Stimulated activated naive CD4-positive, alpha-beta T cell treated with Interleukin-2 at 50 U/mL for 16 hours (primary cell): ENCODE results near the gene RDH13.

Experiments
- DNase-seq: peaks from one replicate; lab custom pipeline; 2025; lab: John Stamatoyannopoulos, UW

Gene RDH13

DNA sequence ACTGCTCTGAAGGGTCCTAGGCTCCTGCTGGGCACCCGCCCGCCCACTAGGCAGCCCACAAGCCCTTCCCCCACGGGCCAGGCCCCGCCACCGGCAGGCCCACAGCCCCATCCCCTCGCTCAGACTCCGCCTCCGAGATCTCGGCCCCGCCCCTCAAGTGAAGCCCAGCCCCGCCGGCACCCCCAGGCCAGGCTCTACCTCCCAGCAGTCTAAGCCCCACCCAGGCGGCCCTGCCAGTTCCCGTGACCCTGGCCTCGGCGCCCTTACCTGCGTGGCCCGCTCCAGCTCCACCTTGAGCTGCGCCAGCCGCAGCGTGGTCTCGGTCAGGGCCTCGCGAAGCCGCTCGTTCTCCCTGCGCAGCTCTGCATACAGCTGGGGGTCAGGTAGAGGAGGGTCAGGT lies 29.0 kb upstream of the RDH13 start:
- no peak for DNase-seq

DNA sequence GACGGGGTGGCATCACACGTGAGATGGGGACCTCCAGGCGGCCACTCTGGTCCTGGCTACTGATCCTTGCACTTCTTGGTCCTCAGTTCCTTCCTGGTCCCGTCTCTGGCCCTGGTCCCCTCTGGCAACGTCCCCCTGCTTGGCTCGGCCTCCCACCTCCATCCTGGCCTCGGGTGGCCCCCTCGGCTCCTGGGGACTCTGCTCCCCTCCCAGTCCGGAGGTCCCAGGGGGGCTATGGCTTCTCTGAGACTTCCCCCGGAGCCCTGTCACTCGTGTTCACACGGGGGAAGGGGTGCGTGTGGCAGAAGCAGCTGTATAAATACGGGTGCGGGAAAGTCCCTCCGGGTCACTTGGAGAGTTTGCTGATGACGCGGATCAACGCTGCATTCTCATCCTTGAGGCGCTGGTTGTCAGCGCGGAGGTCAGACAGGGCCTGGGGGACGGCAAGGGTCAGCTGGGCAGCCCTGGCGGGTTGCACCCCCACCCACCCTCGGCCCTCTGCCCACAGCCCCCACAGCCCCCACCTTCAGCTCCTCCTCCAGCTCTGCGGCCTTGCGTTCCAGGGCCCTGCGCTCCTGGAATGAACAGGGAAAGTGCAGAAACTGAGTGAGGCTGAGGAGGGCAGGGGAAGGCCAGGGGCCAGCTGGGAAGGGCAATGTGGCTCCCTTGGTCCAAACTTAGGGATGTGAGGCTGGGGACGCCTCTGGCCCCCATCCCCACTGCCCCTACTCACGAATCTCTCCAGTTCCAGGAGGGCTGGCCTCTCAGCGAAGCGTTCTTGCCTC lies 28.4 kb upstream of the RDH13 start:
- DNase-seq: no peak

DNA sequence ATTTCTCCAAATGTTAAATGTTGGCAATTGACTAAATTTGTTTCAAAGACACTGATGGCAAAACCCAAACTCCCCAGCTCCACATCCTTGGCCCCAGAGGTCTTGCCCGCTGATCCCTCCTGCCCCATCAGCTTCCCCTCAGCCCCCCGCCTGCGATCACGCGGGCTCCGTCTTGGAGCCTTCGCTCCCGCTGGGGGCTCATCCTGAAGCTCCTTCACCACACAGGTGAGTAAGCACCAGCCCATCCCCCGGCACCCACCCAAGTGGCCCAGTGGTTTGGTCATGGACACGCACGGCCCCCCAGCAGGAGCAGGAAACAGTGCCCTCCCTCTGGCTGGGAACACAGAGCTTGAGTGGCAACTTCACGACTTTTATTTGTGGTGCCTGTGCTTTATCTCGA lies 27.6 kb upstream of the RDH13 start:
- DNase-seq: no peak

DNA sequence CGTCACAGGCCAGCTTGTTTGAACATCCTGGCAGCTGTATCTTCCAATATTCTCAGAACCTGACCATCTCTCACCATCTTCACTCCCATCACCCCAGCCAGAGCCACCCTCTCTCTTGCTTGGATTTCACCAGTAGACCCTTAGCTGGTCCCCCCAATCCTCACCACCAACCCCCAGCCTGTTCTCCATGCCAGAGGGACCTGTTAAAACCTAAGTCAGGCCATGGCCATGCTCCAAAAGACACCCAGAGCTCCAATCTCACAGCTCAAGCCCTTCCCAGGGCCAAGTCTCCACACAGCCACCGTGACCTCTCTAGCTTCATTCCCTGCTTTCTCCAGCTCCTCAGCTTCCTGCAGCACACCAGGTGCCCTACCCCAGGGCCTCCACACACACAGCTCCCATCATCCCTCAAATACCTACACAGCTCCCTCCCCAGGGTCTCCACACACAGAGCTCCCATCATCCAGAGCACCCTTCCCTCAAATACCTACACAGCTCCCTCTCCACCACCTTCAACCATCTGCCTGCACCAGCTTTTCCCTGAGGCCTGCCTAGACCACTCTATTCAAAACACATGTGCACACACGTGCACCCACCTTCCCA lies 26.5 kb upstream of the RDH13 start:
- DNase-seq: no peak

DNA sequence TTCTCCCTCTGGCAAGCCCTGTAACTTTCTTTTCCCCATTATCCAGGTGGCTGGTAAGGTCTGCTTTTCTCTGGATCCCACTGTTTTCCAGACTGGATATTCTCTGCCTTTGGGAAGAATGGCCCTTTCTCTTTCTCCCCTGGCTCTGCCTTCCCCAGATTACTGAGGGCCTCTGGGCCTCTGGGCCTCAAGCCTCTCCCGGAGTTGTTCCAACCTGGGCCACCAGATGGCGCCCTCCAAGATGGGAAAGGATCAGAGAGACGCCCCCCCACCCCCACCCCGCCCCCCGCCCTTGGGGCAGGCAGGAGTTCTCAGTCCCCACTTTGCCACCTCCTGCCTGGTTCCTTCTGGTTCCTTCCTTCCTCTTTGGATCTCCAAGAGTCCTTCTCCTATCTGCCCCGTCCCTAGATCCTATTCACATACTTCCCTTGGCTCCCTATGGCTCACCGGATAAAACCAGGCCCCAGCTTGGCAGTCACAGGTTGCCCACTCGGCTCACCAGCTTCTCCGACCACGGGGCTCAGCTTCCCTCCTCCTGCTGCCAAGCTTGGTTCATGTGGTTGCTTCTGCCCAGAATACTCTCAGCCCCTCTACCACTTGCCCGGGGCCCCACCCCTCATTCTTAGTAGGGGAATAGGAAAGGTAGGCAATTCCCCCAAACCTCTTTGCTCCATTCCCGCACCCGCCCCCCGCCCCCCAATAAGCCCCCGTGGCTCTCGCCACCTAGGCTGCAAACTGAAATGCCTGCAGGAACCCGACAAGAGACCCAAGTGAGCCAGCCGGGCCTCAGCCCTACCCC lies 25.8 kb upstream of the RDH13 start:
- peak; percentile 72 for DNase-seq

DNA sequence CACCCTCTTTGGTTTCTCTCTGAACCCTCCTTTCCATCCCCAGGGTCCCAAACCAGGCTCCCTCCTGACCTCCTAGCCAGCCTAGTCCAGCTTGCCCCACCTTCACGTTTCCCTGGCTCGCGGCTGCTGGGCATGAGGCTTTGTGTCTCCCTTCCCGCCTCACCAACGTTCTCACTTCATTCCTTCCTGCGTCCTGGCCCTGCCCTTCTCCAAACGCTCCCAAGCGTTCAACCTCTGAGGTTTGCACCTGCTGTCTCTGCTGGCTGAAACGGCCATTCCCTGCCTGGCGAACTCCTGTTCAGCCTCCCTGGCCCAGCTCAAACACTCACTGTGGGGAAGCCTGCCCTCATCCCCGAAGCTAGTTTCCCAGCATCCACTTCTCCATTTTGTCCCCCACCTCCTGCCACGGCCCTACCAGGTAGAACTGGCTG lies 25.1 kb upstream of the RDH13 start:
- no peak for DNase-seq

DNA sequence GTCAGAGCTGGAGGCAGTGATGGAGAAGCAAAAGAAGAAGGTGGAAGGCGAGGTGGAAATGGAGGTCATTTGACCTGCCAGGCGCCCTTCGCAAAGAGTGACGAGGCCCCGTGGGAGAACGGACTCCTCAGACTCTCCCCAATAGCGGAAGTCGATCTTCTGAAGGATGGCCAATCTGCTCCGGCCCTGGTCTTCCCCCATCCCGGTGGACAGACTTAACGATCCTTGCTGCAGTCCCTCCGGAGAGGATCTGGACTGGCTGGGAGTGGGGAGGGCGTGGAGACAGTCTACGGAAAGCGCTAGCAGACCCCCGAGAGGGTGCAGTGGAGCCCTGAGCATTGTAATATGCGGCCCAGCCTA lies 24.6 kb upstream of the RDH13 start:
- DNase-seq: no peak

DNA sequence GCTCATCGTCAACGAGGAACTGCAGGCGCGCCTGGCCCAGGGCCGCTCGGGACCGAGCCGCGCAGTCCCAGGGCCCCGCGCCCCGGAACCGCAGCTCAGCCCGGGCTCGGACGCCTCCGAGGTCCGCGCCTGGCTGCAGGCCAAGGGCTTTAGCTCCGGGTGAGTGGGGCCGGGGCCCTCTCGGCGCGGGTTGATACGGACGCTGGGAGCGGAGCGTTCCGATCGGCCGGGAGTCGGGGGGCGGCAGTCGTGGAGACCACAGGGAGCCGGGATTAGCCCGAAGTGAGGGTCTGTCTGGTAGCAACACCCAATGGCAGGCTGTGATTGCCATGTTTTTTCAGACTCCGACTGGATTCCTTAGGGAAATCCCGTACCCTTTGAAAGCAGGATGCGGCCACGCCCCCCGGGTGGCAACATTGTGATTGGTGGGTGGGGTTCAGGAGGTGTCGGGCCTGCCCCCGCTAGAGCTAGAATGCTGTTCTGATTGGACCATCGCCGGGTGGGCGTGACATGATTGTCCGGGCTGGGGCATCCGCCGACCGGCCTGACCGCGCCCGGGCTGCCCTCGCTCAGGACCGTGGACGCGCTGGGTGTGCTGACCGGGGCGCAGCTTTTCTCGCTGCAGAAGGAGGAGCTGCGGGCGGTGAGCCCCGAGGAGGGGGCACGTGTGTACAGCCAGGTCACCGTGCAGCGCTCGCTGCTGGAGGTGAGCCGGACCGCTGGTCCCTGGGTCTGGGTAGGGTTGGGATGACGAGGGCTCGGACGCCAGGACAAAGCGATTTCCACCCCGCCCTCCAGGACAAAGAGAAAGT lies 24.0 kb upstream of the RDH13 start:
- peak; percentile 49 for DNase-seq

DNA sequence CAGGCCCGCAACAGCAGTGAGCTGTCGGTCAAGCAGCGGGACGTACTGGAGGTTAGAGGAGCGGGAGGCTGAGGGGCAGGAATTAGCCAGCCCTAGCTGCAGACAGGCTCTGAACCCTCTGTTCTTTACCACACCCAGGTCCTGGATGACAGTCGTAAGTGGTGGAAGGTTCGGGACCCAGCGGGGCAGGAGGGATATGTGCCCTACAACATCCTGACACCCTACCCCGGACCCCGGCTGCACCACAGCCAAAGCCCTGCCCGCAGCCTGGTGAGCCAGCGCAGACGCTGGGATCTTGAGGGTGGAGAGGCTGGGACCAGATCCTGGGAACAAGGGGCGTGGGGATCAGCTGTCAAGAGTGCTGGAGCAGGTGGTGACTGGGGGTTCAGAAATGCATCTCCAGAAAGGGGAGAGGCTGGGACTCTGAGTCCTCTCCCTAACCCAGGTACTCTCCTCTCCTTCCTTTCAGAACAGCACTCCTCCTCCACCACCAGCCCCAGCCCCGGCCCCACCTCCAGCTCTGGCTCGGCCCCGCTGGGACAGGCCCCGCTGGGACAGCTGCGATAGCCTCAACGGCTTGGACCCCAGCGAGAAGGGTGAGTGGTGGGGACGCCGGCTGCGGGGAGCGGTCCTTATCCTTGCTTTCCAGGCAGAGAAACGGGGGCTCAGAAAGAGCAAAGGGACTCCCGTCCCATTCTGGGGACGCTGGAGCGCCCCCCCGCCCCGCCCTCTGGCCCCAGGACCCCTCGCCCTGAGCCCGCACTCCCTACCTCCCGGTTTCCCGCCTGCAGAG lies 23.2 kb upstream of the RDH13 start:
- no peak for DNase-seq

DNA sequence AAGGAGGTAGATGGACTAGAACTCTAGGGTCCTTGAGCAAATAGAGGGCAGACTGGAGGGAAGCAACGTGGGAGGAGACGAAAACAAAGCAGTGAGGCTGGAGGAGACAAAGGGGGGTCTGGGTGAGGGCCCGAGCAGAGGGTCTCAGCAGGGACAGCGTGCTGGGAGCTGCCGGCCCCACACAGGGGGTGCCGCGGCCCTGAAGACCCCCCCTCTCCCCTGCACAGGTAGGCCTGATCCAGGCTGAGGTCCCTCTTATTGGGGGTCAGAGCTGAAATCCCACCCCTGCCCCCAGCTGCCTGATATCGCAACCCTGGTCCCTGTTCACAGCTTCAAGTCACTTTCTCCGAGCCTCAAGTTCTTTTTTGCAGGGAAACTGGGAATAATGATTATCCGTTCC lies 21.5 kb upstream of the RDH13 start:
- DNase-seq: no peak

DNA sequence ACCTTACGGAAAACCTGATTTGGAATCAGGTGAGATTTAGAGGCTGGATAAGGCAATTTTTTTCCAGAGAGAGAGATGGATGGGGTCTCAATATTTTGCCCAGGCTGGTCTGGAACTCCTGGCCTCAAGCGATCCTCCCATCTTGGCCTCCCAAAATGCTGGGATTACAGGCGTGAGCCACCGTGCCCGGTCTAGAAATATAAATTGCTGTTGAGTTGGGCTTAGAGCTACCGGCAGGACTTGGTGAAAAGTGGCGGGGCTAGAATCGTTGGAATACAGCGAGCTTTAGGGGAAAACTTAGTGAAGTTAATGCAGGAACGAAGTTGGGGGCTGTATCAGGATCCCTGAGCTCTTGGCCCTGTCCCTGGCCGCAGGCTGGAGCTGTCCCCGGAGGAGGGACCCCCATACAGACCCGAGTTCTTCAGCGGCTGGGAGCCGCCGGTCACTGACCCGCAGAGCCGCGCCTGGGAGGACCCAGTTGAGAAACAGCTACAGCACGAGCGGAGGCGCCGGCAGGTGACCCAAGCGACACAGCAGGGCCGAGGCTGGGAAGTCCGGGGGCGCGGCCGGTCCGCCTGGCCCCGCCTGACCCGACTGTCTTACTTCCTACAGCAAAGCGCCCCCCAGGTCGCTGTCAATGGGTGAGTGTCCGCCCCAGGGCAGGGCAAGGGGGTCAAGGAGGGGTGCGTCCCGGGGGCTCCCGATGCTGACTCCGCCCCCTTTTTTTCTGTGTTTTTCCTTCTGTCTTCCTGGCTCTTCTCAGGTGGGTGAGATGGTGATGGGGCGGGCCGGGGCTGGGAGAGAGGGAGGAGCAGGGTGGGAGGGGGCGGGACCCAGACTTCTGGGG lies 20.3 kb upstream of the RDH13 start:
- no peak for DNase-seq

DNA sequence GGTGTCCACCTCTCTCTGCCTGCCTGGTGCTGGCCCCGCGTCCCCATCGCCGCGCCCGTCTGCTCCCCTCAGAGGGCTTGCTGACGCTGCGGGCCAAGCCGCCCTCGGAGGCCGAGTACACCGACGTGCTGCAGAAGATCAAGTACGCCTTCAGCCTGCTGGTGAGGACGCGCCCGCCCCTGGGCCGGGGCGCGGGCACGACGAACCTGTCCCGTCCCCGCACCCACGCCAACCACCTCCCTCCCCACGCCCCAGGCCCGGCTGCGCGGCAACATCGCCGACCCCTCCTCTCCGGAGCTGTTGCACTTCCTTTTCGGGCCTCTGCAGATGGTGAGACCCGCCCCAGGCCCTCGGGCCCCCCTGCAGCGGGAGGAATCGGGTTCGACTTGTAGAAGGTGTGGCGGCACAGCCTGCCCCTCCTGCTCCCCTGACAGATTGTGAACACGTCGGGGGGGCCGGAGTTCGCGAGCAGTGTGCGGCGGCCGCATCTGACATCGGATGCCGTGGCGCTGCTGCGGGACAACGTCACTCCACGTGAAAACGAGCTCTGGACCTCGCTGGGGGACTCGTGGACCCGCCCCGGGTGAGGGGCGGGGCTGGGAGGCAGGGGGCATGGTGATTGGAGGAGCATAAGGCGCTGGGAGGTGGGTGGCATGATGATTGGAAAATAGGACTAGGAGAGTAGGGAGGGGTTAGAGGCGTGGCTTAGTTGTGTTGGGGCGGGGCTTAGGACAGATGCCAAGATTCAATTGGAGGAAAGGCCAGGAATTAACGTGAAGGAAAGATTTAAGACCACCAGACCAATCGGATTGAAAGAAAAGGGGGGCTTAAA lies 19.3 kb upstream of the RDH13 start:
- peak; percentile 40 for DNase-seq

DNA sequence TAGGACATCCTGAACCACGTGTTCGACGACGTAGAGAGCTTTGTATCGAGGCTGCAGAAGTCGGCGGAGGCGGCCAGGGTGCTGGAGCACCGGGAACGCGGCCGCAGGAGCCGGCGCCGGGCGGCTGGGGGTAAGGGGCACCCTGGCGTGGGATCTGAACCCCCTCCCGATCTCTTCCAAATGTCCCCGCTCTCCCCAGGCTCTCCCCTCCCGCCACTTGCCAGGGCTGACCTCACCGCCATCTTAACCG lies 18.7 kb upstream of the RDH13 start:
- no peak for DNase-seq

DNA sequence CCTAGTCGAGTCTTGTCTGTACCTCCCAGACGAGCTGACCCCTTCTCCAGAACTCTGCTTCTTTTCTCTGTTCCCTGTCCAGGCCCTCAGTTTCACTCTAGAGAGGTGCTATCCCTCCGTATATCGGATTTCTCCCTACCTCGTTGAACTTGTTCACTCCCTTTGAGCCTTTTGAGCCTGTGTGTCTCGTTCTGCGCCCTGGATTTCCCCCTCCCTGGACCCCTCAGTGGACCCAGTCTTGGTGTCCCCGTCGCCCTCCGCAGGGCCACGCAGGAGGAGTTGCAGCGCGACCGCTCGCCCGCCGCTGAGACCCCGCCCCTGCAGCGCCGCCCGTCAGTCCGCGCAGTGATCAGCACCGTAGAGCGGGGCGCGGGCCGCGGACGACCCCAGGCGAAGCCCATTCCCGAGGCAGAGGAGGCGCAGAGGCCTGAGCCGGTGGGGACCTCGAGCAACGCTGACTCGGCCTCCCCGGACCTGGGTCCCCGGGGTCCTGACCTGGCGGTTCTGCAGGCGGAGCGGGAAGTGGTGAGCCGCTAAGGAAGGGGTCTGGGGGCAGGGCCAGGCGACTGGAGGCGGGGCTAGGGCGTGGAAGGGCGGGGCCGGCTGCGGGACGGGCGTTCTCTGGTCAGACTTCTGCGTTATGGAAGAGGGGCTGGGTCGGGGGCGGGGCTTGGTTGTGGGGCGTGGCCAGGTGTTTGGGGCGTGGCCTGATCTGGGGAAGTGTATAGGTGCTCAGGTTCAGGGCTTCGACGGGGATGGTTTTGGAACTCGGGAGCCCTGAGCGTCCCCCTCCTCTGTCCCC lies 18.2 kb upstream of the RDH13 start:
- peak; percentile 83 for DNase-seq

DNA sequence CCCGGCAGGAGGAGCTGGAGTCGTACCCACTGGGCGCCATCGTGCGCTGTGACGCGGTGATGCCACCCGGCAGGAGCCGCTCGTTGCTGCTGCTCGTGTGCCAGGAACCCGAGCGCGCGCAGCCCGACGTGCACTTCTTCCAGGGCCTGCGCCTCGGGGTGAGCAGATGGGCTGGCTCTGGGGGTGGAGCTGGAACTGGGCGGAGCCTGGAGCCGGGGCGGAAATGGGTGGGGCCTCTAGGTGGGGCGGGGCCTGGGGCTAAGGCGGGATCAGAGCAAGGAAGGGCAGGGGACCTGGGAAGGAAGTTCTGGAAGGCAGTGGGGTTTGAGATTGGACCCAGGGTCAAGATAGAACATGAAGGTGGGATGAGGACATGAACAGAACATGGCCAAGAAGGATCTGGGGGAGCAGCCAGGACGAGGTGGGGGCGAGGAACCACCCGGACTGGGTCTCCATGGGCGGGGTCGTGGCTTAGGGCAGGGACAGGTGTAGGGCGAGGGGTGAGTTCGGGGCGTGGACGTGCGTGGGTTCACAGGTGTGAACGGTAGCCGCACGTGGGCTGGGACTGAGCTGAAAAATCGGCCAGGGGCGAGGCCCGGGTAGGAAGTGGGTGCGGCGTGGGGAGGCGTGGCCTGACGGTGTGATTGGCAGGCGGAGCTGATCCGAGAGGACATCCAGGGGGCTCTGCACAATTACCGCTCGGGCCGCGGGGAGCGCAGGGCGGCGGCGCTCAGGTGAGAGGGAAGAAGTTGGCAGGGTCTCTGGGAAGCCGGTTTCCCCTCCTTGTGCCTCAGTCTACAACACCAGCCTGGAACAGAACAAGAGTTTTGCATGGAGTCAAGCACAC lies 17.4 kb upstream of the RDH13 start:
- peak; percentile 34 for DNase-seq

DNA sequence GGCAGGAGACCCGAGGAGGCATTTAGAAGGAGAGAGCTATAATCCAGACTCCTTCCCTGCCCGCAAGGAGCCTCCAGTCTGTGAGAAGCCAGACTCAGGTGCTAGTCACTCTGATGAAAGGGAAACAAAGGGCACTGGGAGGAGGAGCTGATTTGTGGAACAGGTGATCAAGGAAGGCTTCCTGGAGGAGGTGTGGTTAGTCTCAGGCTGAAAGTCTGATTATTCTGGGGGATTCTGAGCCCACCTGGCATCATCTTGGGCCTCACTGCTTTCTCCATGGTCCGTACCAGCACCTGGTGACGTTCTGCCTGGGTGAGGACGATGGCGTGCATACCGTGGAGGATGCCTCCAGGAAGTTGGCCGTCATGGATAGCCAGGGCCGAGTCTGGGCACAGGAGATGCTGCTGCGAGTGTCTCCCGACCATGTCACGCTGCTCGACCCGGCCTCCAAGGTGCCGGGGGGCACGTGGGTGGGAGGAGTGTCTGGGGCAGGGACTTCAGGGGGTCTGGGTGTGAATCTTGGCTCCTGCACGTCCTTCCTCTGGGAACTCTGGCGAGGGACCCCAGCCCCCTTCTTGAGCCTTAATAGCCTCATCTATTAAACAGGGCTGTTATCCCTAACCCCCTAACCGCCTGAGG lies 16.6 kb upstream of the RDH13 start:
- no peak for DNase-seq

DNA sequence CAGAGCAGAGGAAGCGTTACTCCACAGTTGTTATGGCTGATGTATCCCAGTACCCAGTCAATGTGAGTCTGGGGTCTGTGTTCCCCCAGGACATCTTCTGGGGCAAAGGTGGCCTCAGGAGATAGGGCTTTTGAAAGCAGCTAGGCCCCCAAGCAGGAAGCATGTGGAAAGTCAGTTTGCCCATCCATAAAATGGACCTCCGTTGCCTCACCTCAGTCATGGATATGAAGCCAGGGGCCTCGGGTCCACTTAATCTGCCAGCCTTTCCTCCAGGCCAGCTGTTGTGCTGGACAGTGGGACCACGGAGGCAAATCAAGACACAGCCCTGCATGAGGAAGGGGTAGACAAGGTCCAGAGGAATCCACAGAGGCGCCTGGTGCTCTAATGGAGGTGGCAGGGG lies 16.0 kb upstream of the RDH13 start:
- DNase-seq: no peak

DNA sequence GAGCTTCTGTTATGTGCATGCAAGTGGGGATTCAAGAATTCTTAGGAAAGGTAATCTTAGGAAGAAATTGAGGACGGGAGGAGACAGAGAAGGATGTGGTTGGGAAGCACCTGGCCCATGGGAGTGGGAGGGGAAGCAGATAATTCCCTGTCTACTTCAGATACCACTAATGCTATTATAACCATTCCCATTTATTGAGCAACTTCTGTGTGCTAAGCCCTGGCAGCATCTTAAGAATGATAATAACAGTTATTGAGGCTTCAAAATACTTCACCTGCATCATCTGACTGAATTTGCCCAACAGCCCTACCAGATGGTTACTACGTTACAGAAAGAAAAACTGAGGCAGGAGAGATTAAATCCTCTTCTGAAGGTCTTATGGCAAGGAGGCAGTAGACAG lies 14.2 kb upstream of the RDH13 start:
- DNase-seq: no peak
